ENCODE results near the gene MTARC2. TPM values are rescaled to one million over a fixed set of nuclear protein-coding genes. Genes with fewer than 3 reads are reported as not detected.

Gene MTARC2
- total RNA-seq, 4 donors from 2014 or later: 1.5 to 6.7 (median 6.1) TPM

DNA sequence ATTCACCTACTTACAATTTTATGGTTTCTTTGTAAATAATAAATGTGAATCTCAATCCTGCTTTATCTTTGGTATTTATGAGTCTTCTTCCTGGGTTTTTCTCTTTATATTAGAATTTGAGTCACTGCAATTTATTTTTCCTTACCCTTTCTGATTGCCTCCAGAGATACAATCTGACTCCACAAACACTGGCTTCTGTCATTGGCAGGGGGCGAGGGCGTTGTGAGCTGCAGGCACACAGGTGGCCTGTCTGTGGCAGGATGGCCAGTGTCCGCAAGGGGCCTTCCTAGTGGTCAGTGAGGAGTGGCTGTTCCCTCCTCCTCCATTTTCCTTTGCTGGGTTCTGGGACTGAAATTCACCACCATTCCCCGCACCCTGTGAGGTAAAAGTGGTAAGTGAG, 36.6 kb downstream of the MTARC2 start:
- peaks cover 0 to 5% (median 0%) of the 10 kb centered on the region in 4 donors for H3K27me3 ChIP-seq
- no peaks in the 10 kb centered on the region for H3K9me3 ChIP-seq
- H3K36me3 ChIP-seq: peaks cover 0 to 13% (median 0%) of the 10 kb centered on the region in 3 donors
- intact Hi-C loops (cut with DNase I): no loop called here
- no peak overlapping the region for H3K4me3 ChIP-seq
- WGBS, 2 donors: 95 to 100% methylated on average over 4 of the region's 4 CpGs
- H3K4me1 ChIP-seq: peaks cover 0 to 35% (median 12%) of the 10 kb centered on the region in 3 donors
- DNase-seq: no peak
- H3K27ac ChIP-seq: peak overlapping the region in 2 of 4 donors; percentile 78 to 81
- no peak for TF ChIP-seq POLR2A (IDR thresholded peaks at IDR 0.05)
- TF ChIP-seq, protein P1, sequence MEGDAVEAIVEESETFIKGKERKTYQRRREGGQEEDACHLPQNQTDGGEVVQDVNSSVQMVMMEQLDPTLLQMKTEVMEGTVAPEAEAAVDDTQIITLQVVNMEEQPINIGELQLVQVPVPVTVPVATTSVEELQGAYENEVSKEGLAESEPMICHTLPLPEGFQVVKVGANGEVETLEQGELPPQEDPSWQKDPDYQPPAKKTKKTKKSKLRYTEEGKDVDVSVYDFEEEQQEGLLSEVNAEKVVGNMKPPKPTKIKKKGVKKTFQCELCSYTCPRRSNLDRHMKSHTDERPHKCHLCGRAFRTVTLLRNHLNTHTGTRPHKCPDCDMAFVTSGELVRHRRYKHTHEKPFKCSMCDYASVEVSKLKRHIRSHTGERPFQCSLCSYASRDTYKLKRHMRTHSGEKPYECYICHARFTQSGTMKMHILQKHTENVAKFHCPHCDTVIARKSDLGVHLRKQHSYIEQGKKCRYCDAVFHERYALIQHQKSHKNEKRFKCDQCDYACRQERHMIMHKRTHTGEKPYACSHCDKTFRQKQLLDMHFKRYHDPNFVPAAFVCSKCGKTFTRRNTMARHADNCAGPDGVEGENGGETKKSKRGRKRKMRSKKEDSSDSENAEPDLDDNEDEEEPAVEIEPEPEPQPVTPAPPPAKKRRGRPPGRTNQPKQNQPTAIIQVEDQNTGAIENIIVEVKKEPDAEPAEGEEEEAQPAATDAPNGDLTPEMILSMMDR (IDR thresholded peaks at IDR 0.05): no peak

- Histone ChIP-seq H3K4me3 (no peak overlapping the region), H3K4me1 (peaks cover 0 to 35% (median 12%) of the 10 kb centered on the region in 3 donors), H3K27me3 (peaks cover 0 to 5% (median 0%) of the 10 kb centered on the region in 4 donors), H3K36me3 (peaks cover 0 to 11% (median 0%) of the 10 kb centered on the region in 3 donors), H3K27ac (peak overlapping the region in 2 of 4 donors; percentile 78 to 81), H3K9me3 (no peaks in the 10 kb centered on the region)
- no peak for DNase-seq
- TF ChIP-seq, protein P1 (IDR thresholded peaks at IDR 0.05): no peak
- TF ChIP-seq POLR2A (IDR thresholded peaks at IDR 0.05): no peak
- intact Hi-C loops (cut with DNase I): no loop called here
- 86 to 89% methylated on average over 11 of the region's 11 CpGs for WGBS, 2 donors
These were observed 37.3 kb downstream of the MTARC2 start for GRCh38 chr1:220785166-220786056.

DNA sequence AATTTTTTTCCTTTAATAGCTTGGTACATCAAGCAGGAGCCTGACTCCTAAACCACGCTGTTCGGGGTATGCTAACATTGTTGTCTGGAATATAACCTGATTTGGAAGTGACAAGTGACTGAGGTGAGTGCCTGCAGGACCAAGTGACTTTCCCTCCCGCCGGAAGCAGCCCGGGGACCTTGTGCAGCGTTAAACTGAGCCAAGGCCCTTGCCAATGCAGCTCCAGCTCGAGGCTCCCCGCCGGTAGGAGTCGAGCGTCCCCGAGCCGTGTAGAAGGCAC, 37.9 kb downstream of the MTARC2 start:
- H3K27me3 ChIP-seq: peaks cover 0 to 5% (median 0%) of the 10 kb centered on the region in 4 donors
- 92 to 100% methylated on average over 2 of the region's 13 CpGs for WGBS, 2 donors
- no peak for TF ChIP-seq POLR2A (IDR thresholded peaks at IDR 0.05)
- TF ChIP-seq, protein P1 (IDR thresholded peaks at IDR 0.05): no peak
- H3K27ac ChIP-seq: peak overlapping the region; percentile 38 to 81 (median 75)
- peaks cover 0 to 11% (median 0%) of the 10 kb centered on the region in 3 donors for H3K36me3 ChIP-seq
- DNase-seq: no peak
- H3K4me1 ChIP-seq: peaks cover 4 to 40% (median 12%) of the 10 kb centered on the region in 3 donors
- H3K9me3 ChIP-seq: no peaks in the 10 kb centered on the region
- peak overlapping the region; percentile 46 to 69 (median 66) for H3K4me3 ChIP-seq
- intact Hi-C loops (cut with DNase I): no loop called here

DNA sequence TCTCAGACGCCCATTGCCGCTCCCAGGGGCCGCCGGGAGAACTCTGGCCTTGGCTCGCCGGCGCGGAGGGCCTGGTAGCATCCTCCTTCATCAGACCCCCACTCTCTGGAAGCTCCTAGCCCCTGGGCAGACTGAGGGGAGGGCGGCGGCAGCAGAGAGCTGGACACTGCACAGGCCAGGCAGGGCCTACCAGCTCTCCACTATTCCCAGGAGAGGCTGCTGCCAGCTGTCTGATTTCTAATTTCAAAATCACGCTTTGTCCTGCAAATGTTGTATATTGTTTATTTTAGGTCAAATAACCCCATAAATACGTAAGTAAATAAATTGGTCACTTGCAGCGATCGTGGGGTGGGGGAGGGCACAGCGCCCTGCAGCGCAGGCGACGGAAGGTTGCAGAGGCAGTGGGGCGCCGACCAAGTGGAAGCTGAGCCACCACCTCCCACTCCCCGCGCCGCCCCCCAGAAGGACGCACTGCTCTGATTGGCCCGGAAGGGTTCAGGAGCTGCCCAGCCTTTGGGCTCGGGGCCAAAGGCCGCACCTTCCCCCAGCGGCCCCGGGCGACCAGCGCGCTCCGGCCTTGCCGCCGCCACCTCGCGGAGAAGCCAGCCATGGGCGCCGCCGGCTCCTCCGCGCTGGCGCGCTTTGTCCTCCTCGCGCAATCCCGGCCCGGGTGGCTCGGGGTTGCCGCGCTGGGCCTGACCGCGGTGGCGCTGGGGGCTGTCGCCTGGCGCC, 38.4 kb downstream of the MTARC2 start, which contains the start of gene MTARC1:
MTARC1 (plus strand) TSS at position 577 of the 732 bp plus-strand sequence; CDS start at position 609, 32 bp downstream.
- DNase-seq: no peak
- peaks cover 0 to 5% (median 0%) of the 10 kb centered on the region in 4 donors for H3K27me3 ChIP-seq
- H3K4me3 ChIP-seq: peak within 1 kb of the TSS; percentile 46 to 69 (median 66)
- peaks cover 0 to 11% (median 0%) of the 10 kb centered on the region in 3 donors for H3K36me3 ChIP-seq
- peaks cover 4 to 45% (median 15%) of the 10 kb centered on the region in 3 donors for H3K4me1 ChIP-seq
- peak within 1 kb of the TSS; percentile 62 to 81 (median 75) for H3K27ac ChIP-seq
- TF ChIP-seq POLR2A (IDR thresholded peaks at IDR 0.05): peak in 2 of 4 donors; percentile 11 to 19
- TF ChIP-seq, protein P1 (IDR thresholded peaks at IDR 0.05): peak in 2 of 6 experiments; percentile 11 to 33
- no peaks in the 10 kb centered on the region for H3K9me3 ChIP-seq
- WGBS, 2 donors: 3 to 26% methylated on average over 6 to 8 of the region's 56 CpGs
- intact Hi-C loops (cut with DNase I): no loop called here

Measured in esophagus squamous epithelium (tissue), 5 donors.